Measurements from ENCODE around the gene FBXO15. TPM values are rescaled to one million over a fixed set of nuclear protein-coding genes. Genes with fewer than 3 reads are reported as not detected.
A peak's percentile ranks its signal among the peaks of the same experiment; 100 is the strongest.

Gene FBXO15
- total RNA-seq, 1 donor: 0.27 TPM

DNA sequence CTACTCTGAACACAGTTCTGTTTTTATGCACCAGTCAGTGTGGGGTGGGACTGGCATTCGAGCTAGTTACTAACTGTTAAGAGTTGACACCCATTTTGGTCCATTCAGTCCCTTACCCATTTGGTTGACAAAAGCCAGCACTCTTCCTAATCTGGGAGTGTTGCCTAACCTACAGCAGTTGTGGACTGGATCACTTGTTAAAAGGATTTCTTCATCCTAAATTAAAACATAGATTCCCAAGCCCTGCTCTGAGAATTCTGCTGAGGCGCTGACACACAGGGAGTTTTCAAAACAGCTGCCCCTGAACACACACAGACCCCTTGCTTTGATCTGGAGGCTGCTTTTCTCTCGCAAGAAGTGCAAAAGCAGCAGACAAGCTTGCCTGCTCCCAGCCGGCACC is 7.1 kb upstream of the FBXO15 start:
- DNase-seq (ENCODE audit: low read depth): no peak
- TF ChIP-seq, protein P1, sequence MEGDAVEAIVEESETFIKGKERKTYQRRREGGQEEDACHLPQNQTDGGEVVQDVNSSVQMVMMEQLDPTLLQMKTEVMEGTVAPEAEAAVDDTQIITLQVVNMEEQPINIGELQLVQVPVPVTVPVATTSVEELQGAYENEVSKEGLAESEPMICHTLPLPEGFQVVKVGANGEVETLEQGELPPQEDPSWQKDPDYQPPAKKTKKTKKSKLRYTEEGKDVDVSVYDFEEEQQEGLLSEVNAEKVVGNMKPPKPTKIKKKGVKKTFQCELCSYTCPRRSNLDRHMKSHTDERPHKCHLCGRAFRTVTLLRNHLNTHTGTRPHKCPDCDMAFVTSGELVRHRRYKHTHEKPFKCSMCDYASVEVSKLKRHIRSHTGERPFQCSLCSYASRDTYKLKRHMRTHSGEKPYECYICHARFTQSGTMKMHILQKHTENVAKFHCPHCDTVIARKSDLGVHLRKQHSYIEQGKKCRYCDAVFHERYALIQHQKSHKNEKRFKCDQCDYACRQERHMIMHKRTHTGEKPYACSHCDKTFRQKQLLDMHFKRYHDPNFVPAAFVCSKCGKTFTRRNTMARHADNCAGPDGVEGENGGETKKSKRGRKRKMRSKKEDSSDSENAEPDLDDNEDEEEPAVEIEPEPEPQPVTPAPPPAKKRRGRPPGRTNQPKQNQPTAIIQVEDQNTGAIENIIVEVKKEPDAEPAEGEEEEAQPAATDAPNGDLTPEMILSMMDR (IDR thresholded peaks at IDR 0.05; ENCODE audit: insufficient read depth, low read length): no peak
- H3K4me3 ChIP-seq (ENCODE audit: low read depth, low read length): no peak overlapping the region

DNA sequence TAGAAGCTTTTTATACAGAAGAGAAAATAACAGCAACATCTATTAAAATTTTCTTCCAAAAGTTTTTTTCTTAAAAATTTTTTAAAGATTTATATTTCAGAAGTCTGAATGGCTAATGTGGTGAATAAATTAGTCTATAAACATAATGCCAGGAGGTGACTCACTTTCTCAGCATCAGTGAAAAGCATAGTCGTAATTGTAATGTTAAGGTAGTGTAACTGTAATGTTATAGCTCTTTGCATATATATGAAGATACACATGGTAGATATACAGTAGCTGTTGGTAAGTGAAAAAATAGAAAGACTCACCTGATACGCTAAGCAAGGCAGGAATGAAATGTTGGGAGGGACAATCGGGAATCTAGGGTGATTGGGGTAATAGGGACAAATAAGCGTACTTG is 6.2 kb upstream of the FBXO15 start:
- DNase-seq (ENCODE audit: low read depth): no peak
- no peak overlapping the region for H3K4me3 ChIP-seq (ENCODE audit: low read depth, low read length)
- TF ChIP-seq, protein P1 (IDR thresholded peaks at IDR 0.05; ENCODE audit: insufficient read depth, low read length): no peak

DNA sequence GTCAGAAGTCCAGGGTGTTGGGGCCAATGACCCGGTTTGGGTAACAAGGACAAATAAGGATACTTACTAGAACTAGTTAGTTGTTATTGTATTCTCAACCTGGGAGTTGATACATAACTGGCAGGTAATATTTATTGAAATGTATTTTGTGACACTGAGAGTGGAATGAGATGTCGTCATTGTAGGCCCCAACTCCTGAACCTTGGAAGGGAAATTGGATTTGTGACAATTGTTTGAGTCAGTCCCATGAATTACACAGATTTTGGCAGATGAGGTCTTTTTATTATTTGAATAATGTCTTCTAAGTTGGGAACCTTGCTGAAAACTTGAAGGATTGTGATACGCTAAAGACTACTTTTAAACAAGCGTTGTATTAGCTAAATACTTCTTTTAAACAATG is 5.7 kb upstream of the FBXO15 start:
- TF ChIP-seq, protein P1 (IDR thresholded peaks at IDR 0.05; ENCODE audit: insufficient read depth, low read length): no peak
- no peak overlapping the region for H3K4me3 ChIP-seq (ENCODE audit: low read depth, low read length)
- peak; percentile 51 for DNase-seq (ENCODE audit: low read depth)

DNA sequence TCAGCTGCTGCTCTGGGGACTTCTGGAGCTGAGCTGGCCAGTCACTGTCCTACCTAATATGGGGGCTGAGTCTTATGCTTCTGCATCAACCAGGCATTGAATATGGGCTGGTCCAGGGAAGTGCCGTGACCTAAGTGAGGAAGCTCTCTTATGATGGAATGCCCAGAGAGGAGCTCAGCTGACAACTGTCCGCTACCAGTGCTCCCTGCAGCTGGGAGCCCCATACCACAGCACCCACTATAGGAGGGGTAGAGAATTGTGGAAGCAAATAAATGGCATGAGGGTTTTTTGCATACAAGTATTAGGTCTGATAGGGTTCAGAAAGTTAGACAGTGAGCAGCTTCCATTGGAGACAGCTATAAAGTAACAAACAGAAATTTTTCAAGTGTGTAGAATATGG is 5.2 kb upstream of the FBXO15 start:
- no peak overlapping the region for H3K4me3 ChIP-seq (ENCODE audit: low read depth, low read length)
- TF ChIP-seq, protein P1 (IDR thresholded peaks at IDR 0.05; ENCODE audit: insufficient read depth, low read length): no peak
- no peak for DNase-seq (ENCODE audit: low read depth)

DNA sequence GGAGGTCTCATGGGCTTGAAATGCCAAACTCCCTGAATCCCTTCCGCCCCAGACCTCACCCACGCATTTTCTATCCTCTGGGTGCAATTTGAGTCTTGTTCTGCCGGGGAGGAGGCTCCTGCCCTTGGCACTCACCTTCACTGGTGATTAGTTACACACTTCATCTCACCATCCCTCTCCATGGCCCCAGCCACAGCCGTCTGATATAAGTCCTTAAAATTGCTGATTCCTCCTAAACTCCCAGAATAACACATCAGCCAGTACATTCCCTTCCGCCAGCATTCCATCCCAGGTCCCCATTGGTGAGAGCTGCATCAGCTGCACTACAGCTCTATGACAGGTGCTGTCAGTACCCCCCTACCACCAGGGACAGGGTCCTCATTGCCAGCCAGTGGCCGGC is 4.6 kb upstream of the FBXO15 start:
- no peak for DNase-seq (ENCODE audit: low read depth)
- H3K4me3 ChIP-seq (ENCODE audit: low read depth, low read length): no peak overlapping the region
- TF ChIP-seq, protein P1 (IDR thresholded peaks at IDR 0.05; ENCODE audit: insufficient read depth, low read length): no peak

DNA sequence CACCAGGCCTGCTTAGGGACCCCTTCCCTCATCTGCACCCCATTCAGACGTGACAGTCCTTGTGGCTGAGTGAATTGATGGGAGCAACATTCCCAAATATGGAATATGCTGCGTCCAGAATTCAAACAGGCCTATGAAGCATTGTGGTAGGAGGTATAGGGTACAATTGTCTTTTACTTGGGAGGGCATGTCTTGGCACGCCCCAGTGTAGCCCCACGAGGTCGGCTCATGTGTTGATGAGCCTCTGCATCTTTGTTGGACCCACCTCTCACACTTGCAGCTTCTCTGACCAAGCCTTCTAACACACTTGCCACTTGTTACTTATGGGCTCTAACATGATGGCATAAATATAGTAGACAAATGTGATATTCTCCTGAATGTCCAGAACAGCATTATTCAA is 2.2 kb upstream of the FBXO15 start:
- no peak for DNase-seq (ENCODE audit: low read depth)
- TF ChIP-seq, protein P1 (IDR thresholded peaks at IDR 0.05; ENCODE audit: insufficient read depth, low read length): no peak
- peak overlapping the region; percentile 48 for H3K4me3 ChIP-seq (ENCODE audit: low read depth, low read length)

DNA sequence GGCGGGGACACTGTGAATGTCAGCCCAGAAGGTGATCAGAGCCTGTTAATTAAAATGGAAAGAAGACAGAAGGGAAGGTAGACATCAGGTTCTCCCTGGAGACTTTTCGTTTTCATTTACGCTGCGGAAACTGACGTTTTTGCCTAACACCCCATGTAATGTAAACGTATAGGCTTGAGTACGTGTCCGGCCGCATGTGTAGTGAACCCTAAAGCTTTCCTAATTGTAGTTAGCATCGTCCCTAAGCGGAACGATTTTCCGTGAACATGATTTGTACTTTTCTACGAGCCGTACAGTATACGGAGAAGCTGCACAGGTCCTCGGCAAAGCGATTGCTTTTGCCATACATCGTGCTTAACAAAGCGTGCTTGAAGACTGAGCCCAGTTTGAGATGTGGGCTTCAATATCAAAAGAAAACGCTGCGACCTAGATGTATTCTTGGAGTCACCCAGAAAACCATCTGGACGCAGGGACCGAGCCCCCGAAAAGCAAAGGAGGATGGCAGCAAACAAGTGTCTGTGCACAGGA is 973 bp upstream of the FBXO15 start:
- no peak for DNase-seq (ENCODE audit: low read depth)
- TF ChIP-seq, protein P1 (IDR thresholded peaks at IDR 0.05; ENCODE audit: insufficient read depth, low read length): no peak
- peak overlapping the region; percentile 99 for H3K4me3 ChIP-seq (ENCODE audit: low read depth, low read length)
